ENCODE results near the gene OR5L2.
"Not testable (repeated sequence)": the region's sequence is repeated elsewhere in the genome, so short reads cannot be mapped to it uniquely, and the experiment has no call there.

OR5L2 gene

GRCh38 chr11:55819330-55819729 is 7.7 kb upstream of the OR5L2 start, which contains the start of gene OR5D18:
Gene OR5D18, plus strand, starts transcription at chr11:55819630. Its CDS starts 0 bp downstream, at chr11:55819630.
- no peak for TF ChIP-seq CTCF (IDR thresholded peaks at IDR 0.05; ENCODE audit: low read depth, low read length)
- in situ Hi-C loops (cut with HindIII; ENCODE audit: low sequenced_read_pairs): no loop called here
- DNase-seq (ENCODE audit: low read depth, low spot score): no peak
- no peak within 1 kb of the TSS for H3K4me3 ChIP-seq (ENCODE audit: low read depth, low read length)

GRCh38 chr11:55838452-55838851 is 11.4 kb downstream of the OR5L2 start, which contains the start of gene OR5D16:
Gene OR5D16, plus strand, starts transcription at chr11:55838752. Its CDS starts 0 bp downstream, at chr11:55838752.
- no peak for TF ChIP-seq CTCF (IDR thresholded peaks at IDR 0.05; ENCODE audit: low read depth, low read length)
- H3K4me3 ChIP-seq (ENCODE audit: low read depth, low read length): no peak within 1 kb of the TSS
- DNase-seq (ENCODE audit: low read depth, low spot score): no peak
- in situ Hi-C loops (cut with HindIII; ENCODE audit: low sequenced_read_pairs): no loop called here

GRCh38 chr11:55847453-55847852 is 20.4 kb downstream of the OR5L2 start:
- in situ Hi-C loops (cut with HindIII; ENCODE audit: low sequenced_read_pairs): no loop called here
- TF ChIP-seq CTCF (IDR thresholded peaks at IDR 0.05; ENCODE audit: low read depth, low read length): no peak

GRCh38 chr11:55849037-55849436 is 22.0 kb downstream of the OR5L2 start:
- H3K4me3 ChIP-seq (ENCODE audit: low read depth, low read length): no peak overlapping the region
- no peak for TF ChIP-seq CTCF (IDR thresholded peaks at IDR 0.05; ENCODE audit: low read depth, low read length)
- DNase-seq (ENCODE audit: low read depth, low spot score): no peak
- in situ Hi-C loops (cut with HindIII; ENCODE audit: low sequenced_read_pairs): no loop called here

More at GRCh38 chr11:55847453-55847852, 20.4 kb downstream of the OR5L2 start:
- no peak for DNase-seq (ENCODE audit: low read depth, low spot score)
- no peak overlapping the region for H3K4me3 ChIP-seq (ENCODE audit: low read depth, low read length)

- H3K4me3 ChIP-seq (ENCODE audit: low read depth, low read length): no peak overlapping the region
- TF ChIP-seq CTCF (IDR thresholded peaks at IDR 0.05; ENCODE audit: low read depth, low read length): no peak
- in situ Hi-C loops (cut with HindIII; ENCODE audit: low sequenced_read_pairs): no loop called here
- no peak for DNase-seq (ENCODE audit: low read depth, low spot score)
Observed at GRCh38 chr11:55852141-55852540, 25.1 kb downstream of the OR5L2 start.

GRCh38 chr11:55854704-55855103 is 27.7 kb downstream of the OR5L2 start:
- in situ Hi-C loops (cut with HindIII; ENCODE audit: low sequenced_read_pairs): no loop called here
- no peak for TF ChIP-seq CTCF (IDR thresholded peaks at IDR 0.05; ENCODE audit: low read depth, low read length)
- no peak for DNase-seq (ENCODE audit: low read depth, low spot score)
- no peak overlapping the region for H3K4me3 ChIP-seq (ENCODE audit: low read depth, low read length)

GRCh38 chr11:55867354-55867753 is 40.3 kb downstream of the OR5L2 start:
- in situ Hi-C loops (cut with HindIII; ENCODE audit: low sequenced_read_pairs); H3K4me3 ChIP-seq (ENCODE audit: low read depth, low read length); DNase-seq (ENCODE audit: low read depth, low spot score): not testable (repeated sequence)

- DNase-seq (ENCODE audit: low read depth, low spot score); in situ Hi-C loops (cut with HindIII; ENCODE audit: low sequenced_read_pairs); H3K4me3 ChIP-seq (ENCODE audit: low read depth, low read length): not testable (repeated sequence)
Observed at GRCh38 chr11:55872731-55873130, 45.7 kb downstream of the OR5L2 start.

GRCh38 chr11:55873146-55873545 is 46.1 kb downstream of the OR5L2 start:
- H3K4me3 ChIP-seq (ENCODE audit: low read depth, low read length); in situ Hi-C loops (cut with HindIII; ENCODE audit: low sequenced_read_pairs): not testable (repeated sequence)

More at GRCh38 chr11:55873146-55873545, 46.1 kb downstream of the OR5L2 start:
- DNase-seq (ENCODE audit: low read depth, low spot score): not testable (repeated sequence)

Data from astrocyte of the spinal cord (primary cell).